ENCODE data around the gene OTOF. TPM values are rescaled to one million over a fixed set of nuclear protein-coding genes. Genes with fewer than 3 reads are reported as not detected.

OTOF gene
- total RNA-seq, 1 donor, result 0.10 TPM

DNA sequence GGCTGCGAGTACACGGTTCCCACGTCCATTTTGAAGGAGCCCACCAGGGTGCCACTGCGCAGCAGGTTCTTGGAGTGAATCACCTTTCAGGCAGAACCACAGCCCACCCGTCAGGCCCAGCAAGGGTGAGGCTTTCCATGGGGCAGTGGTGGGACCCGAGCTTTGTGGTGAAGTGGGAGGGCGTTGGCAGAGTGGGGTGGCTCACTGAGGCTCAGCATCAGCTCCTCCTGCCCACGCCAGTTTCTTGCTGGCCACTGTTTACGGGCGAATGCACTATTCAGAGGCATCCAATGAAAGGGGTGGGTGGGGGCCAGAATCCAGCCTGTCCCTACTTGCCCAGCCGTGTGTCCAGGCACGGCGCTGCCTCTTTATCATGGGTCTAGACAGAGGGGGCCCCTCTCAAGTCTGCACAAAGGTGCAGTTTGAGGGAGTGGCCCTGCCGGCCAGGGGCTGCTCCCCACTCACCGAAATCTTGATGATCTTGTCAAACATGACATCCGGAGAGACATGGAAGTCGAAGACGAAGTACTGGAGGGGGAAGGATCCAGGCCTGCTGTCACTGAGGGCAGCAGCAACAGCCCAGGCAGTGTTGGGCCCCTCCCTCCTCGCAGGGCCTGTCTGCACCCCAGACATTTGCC is 11.4 kb upstream of the OTOF start:
- no peak overlapping the region for H3K4me3 ChIP-seq (ENCODE audit: low read length)
- H3K27me3 ChIP-seq (ENCODE audit: insufficient read depth, low read length), result no peaks in the 10 kb centered on the region
- peaks cover 9% of the 10 kb centered on the region for H3K4me1 ChIP-seq (ENCODE audit: insufficient read depth, low read length)
- no peaks in the 10 kb centered on the region for H3K9me3 ChIP-seq (ENCODE audit: low read depth, low read length)

GRCh38 chr2:26488463-26489212 is 10.7 kb upstream of the OTOF start:
- Histone ChIP-seq H3K4me1 (ENCODE audit: insufficient read depth, low read length) (peaks cover 2% of the 10 kb centered on the region), H3K9me3 (ENCODE audit: low read depth, low read length) (no peaks in the 10 kb centered on the region), H3K27me3 (ENCODE audit: insufficient read depth, low read length) (no peaks in the 10 kb centered on the region), H3K4me3 (ENCODE audit: low read length) (no peak overlapping the region)

DNA sequence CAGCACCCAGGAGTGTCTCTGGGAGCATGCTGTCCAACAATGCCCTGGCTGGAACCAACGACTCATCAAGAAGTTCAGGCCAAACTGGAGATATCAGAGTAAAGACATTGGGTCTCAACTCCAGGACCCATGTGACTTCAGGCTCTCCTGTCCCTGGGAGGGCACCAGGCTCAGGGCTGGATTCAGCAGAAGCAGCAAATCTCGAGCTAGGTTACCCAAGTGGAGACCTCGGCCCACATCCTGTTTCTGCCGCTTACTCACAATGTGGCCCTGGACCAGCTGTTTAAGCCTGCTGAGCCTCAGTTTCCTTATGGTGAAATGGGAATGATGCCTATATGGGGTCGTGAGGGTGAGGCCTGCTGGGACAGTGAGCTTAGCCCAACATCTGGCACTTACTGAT is 9.3 kb upstream of the OTOF start:
- no peaks in the 10 kb centered on the region for H3K27me3 ChIP-seq (ENCODE audit: insufficient read depth, low read length)
- H3K4me3 ChIP-seq (ENCODE audit: low read length), result no peak overlapping the region
- no peaks in the 10 kb centered on the region for H3K9me3 ChIP-seq (ENCODE audit: low read depth, low read length)
- no peaks in the 10 kb centered on the region for H3K4me1 ChIP-seq (ENCODE audit: insufficient read depth, low read length)

GRCh38 chr2:26486789-26487188 is 8.9 kb upstream of the OTOF start:
- H3K4me3 ChIP-seq (ENCODE audit: low read length), result no peak overlapping the region
- H3K27me3 ChIP-seq (ENCODE audit: insufficient read depth, low read length), result no peaks in the 10 kb centered on the region
- H3K4me1 ChIP-seq (ENCODE audit: insufficient read depth, low read length), result no peaks in the 10 kb centered on the region
- H3K9me3 ChIP-seq (ENCODE audit: low read depth, low read length), result no peaks in the 10 kb centered on the region

DNA sequence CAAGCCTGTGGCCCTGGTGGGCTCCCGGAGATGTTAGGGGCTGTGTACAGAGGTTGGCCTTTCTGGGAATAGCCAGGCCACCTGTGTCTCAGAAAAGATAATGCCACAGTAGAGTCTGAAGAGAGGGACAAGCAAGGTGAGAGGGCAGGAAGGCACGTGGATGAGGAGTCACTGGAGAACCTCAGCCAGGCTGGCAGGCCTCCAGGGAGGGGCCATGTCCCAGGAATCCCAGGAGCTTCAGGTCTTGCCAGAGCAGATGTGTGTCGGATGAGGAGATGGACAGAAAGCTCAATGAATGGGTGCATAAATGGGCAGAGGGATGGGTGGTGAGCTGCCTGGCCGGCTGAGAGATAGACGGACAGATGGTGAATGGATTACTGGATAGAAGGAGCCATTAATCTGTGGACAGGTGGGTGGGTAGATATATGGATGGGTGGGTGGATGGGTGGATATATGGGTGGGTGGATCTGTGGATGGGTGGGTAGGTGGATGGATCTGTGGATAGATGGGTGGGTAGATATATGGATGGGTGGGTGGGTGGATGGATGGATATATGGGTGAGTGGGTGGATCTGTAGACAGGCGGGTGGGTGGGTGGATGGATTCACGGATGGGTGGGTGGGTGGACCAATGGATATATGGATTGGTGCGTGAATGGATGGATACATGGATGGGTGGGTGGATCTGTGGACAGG is 7.9 kb upstream of the OTOF start:
- no peaks in the 10 kb centered on the region for H3K9me3 ChIP-seq (ENCODE audit: low read depth, low read length)

GRCh38 chr2:26485099-26485498 is 7.2 kb upstream of the OTOF start:
- Histone ChIP-seq H3K27me3 (ENCODE audit: insufficient read depth, low read length) (no peaks in the 10 kb centered on the region), H3K4me1 (ENCODE audit: insufficient read depth, low read length) (no peaks in the 10 kb centered on the region), H3K4me3 (ENCODE audit: low read length) (no peak overlapping the region), H3K9me3 (ENCODE audit: low read depth, low read length) (no peaks in the 10 kb centered on the region)

More for the DNA sequence above, 7.9 kb upstream of the OTOF start:
- H3K4me1 ChIP-seq (ENCODE audit: insufficient read depth, low read length), result no peaks in the 10 kb centered on the region
- H3K27me3 ChIP-seq (ENCODE audit: insufficient read depth, low read length), result no peaks in the 10 kb centered on the region
- H3K4me3 ChIP-seq (ENCODE audit: low read length), result no peak overlapping the region

DNA sequence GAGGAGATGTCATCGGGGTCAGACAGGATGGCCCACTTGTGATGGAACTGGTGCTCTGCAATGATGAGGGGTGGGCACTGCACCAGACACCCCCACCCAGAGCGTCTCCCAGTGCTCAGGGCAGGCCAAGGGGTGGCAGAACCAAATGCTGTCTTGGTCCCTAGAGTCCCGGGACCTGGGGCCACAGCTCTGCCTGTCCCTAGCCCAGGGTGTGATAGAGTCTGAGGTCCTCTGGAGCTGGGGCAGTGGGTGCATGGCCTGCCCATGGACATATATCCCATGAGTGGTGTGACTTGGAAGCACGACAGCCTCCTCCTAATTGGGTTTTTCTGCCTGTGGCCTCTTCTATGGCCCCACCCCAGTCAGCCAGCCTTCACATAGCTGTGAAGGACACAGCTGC is 6.7 kb upstream of the OTOF start:
- H3K9me3 ChIP-seq (ENCODE audit: low read depth, low read length), result no peaks in the 10 kb centered on the region
- H3K4me3 ChIP-seq (ENCODE audit: low read length), result no peak overlapping the region
- no peaks in the 10 kb centered on the region for H3K27me3 ChIP-seq (ENCODE audit: insufficient read depth, low read length)
- H3K4me1 ChIP-seq (ENCODE audit: insufficient read depth, low read length), result no peaks in the 10 kb centered on the region

DNA sequence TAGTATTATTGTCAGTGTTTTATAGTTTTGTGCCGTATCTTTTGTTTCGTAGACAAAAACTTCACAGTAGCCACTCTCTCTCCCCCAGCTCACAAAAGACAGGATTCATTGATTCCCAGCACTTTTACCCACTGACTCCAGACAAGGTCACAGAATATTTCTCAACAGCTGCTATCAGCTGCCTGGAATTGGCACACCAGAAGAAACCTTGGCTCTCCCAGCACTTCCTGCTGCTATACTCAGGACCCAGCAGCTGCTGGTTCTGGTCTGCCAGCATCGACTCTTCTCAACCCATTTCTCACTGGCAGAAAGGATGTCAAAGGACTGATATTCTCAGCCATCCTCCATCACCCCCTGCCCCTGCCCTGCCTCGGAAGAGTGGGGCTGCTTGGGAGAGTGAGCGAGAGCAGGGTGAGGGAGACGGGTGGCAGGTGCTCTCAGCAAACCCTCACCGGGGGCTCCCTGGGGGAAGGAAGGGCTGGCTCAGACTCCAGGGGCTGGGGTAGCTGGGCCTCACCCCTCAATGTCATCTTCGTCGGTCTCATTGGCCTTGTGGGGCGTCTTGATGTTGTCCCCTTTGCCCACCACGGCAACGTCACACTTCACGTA is 6.1 kb upstream of the OTOF start:
- no peaks in the 10 kb centered on the region for H3K9me3 ChIP-seq (ENCODE audit: low read depth, low read length)
- no peak overlapping the region for H3K4me3 ChIP-seq (ENCODE audit: low read length)
- no peaks in the 10 kb centered on the region for H3K27me3 ChIP-seq (ENCODE audit: insufficient read depth, low read length)
- no peaks in the 10 kb centered on the region for H3K4me1 ChIP-seq (ENCODE audit: insufficient read depth, low read length)

- H3K27me3 ChIP-seq (ENCODE audit: insufficient read depth, low read length), result no peaks in the 10 kb centered on the region
- no peaks in the 10 kb centered on the region for H3K4me1 ChIP-seq (ENCODE audit: insufficient read depth, low read length)
- H3K9me3 ChIP-seq (ENCODE audit: low read depth, low read length), result no peaks in the 10 kb centered on the region
- no peak overlapping the region for H3K4me3 ChIP-seq (ENCODE audit: low read length)
These were observed 5.6 kb upstream of the OTOF start for GRCh38 chr2:26483516-26483915.

DNA sequence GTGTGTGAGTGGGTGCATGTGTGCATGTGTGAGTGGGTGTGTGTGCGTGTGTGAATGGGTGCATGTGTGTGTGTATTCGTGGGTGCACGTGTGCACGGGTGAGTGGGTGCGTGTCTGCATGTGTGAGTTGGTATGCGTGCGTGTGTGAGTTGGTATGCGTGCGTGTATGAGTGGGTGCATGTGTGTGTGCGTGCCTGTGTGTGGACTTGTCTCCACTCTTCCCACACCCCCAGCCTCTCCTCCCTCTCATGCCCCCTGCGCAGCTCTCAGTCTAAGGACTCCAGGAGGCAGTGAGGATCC is 5.1 kb upstream of the OTOF start:
- no peaks in the 10 kb centered on the region for H3K4me1 ChIP-seq (ENCODE audit: insufficient read depth, low read length)
- H3K9me3 ChIP-seq (ENCODE audit: low read depth, low read length), result no peaks in the 10 kb centered on the region
- H3K27me3 ChIP-seq (ENCODE audit: insufficient read depth, low read length), result no peaks in the 10 kb centered on the region
- no peak overlapping the region for H3K4me3 ChIP-seq (ENCODE audit: low read length)

GRCh38 chr2:26482211-26483026 is 4.5 kb upstream of the OTOF start:
- H3K27me3 ChIP-seq (ENCODE audit: insufficient read depth, low read length), result no peaks in the 10 kb centered on the region
- no peaks in the 10 kb centered on the region for H3K4me1 ChIP-seq (ENCODE audit: insufficient read depth, low read length)
- H3K9me3 ChIP-seq (ENCODE audit: low read depth, low read length), result no peaks in the 10 kb centered on the region
- no peak overlapping the region for H3K4me3 ChIP-seq (ENCODE audit: low read length)

DNA sequence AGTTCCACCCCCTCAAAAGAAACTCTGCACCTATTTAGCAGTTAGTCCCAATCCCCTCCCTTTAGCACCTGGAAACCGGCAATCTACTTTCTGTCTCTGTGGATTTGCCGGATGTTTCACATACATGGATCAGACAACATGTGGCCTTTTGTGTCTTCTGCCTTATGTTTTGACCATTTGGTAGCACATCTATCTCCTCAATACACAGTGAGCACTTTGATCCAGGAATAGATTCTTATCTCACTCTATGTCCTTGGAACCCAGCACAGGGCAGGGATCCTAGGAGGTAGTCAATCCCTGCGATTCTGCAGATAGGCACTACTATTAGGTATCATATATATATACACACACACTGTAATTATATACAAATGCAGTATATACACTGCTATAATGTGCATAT is 3.8 kb upstream of the OTOF start:
- no peaks in the 10 kb centered on the region for H3K4me1 ChIP-seq (ENCODE audit: insufficient read depth, low read length)
- H3K4me3 ChIP-seq (ENCODE audit: low read length), result no peak overlapping the region
- H3K9me3 ChIP-seq (ENCODE audit: low read depth, low read length), result no peaks in the 10 kb centered on the region
- H3K27me3 ChIP-seq (ENCODE audit: insufficient read depth, low read length), result no peaks in the 10 kb centered on the region

- Histone ChIP-seq H3K4me3 (ENCODE audit: low read length) (no peak overlapping the region), H3K9me3 (ENCODE audit: low read depth, low read length) (no peaks in the 10 kb centered on the region), H3K4me1 (ENCODE audit: insufficient read depth, low read length) (no peaks in the 10 kb centered on the region), H3K27me3 (ENCODE audit: insufficient read depth, low read length) (no peaks in the 10 kb centered on the region)
These were observed 2.9 kb upstream of the OTOF start for GRCh38 chr2:26480566-26481423.
